ENCODE data around the gene PFKFB4.
"Not testable (repeated sequence)": the region's sequence is repeated elsewhere in the genome, so short reads cannot be mapped to it uniquely, and the experiment has no call there.

The PFKFB4 gene

DNA sequence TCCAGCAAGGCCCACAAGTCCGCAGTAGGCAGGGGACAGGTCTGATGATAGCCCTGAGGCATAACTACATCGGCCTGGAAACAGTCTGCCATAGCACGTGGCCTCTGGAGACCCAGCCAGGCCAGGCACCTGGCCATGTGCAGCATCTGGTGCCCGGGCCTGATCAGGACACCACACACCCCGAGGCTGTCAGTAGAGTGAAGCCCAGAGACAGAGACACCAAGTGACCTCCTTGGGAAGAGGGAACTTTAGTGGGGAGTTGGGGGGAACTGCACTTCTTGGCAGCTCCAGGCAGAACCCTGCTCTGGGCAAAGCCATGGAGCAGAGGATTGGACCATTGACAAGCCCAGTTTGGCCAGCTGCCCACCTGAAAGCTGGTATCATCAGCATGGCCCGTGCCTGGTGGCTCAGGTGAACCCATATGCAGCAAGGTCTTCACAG lies 53.9 kb downstream of the PFKFB4 start:
- in situ Hi-C loops (cut with HindIII; ENCODE audit: low sequenced_read_pairs) = no loop called here

DNA sequence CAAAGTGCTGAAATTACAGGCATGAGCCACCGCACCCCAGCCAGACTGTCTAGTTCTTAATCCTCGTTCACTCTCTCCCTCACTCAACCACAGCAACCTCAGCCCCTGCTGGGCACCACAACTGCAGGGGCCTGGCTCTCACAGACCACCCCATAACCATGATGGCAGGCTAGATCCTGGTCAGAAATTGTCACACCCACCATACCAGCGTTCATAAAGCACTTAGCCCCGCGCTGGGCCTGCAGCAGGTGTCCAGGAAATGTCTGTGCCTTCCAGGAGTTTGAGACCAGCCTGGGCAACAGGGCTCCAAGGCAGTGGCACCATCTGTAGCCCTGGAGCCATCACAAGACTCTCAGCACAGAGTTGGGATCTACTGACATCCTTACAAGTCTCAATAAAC lies 54.5 kb downstream of the PFKFB4 start:
- in situ Hi-C loops (cut with HindIII; ENCODE audit: low sequenced_read_pairs) = no loop called here

DNA sequence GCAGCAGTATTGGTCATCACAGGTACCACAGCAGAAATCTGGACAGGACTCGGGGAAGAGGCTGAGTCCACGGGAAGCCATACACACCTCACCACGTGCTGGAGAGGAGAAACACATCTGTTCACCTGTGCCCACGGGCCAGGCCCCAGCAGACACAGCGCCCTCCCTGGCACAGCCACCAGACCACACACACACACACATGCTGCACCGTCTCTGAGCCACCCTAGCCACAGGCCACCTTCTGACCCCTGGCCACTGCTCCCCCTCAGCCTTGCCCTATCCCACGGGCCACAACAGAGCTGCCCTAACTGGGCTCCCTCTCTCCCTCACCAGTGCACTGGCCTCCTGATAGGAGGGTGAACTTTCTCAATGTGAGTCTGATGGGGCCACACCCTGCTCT lies 55.4 kb downstream of the PFKFB4 start:
- in situ Hi-C loops (cut with HindIII; ENCODE audit: low sequenced_read_pairs) = no loop called here

DNA sequence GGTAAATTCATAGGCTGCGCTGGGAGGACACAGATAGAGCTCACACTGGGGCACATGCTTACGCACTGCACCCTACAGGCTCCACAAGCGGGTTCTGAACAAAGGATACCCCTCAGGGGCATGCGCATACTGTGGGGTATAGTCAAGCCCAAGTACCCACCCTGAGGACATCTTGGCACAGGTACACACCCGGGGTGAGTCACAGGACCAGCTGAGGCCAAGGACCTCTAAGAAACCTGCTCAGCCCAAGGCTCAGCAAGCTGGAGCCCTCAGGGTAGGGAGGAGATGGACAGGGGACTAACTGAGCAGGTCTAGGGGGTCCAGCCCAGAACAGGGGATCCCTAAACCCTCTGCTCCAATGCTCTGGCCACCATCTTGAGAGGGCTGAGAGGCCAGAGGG lies 55.9 kb downstream of the PFKFB4 start:
- in situ Hi-C loops (cut with HindIII; ENCODE audit: low sequenced_read_pairs) = no loop called here

DNA sequence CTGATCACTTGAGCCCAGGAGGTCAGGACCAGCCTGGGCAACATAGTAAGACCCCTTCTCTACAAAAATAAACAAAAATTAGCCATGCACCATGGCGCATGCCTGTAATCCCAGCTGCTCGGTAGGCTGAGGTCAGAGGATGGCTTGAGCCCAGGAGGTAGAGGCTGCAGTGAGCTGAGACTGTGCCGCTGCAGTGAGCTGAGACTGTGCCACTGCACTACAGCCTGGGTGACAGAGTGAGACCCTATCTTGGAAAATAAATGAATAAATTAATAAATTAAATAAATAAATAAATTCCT lies 63.5 kb downstream of the PFKFB4 start:
- in situ Hi-C loops (cut with HindIII; ENCODE audit: low sequenced_read_pairs) = no loop called here

DNA sequence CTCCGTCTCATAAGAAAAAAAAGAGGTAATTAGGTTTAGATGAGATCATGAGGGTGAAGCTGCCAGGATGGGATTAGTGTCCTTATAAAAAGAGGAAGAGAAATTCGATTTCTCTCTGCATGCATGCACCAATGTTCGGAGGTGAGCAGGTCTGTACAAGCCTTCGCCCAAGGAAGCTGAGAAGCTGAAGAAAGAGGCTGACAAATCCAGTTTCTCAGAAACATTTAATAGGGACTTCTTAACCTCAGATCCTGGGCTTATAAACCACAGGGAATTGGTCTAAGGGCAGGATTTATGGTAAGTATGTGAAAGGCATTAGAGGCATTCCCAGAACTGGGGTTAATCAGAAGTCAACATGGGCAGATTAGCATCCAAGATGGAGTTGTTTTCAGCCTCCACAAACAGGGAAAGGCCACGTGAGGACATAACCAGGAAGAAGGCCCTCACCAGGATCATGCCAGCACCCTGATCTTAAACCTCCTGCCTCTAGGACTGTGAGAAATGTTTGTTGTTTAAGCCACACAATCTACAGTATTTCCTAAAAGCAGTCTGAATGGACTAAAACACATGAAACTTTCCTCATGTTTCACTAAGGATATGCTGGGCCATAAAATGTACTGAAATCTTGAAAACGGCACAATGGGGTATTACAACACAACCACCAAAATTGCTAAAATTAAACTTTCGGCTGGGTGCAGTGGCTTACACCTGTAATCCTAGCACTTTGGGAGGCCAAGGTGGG lies 64.0 kb downstream of the PFKFB4 start:
- in situ Hi-C loops (cut with HindIII; ENCODE audit: low sequenced_read_pairs) = no loop called here

DNA sequence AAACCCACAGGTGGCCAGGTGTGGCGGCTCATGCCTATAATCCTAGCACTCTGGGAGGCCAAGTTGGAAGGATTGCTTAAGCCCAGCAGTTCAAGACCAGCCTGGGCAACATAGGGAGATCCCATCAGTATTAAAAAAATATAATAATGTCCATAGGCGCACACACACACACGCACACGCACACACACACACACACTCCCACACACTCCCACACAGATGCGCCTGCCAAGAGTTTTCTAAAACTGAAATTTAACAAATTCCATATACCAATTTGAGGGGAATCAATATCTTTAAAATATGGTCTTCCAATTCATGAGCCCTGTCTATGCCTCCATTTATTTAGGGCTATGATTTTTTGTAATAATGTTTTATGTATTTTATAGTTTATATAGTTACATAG lies 69.7 kb downstream of the PFKFB4 start:
- in situ Hi-C loops (cut with HindIII; ENCODE audit: low sequenced_read_pairs) = no loop called here

DNA sequence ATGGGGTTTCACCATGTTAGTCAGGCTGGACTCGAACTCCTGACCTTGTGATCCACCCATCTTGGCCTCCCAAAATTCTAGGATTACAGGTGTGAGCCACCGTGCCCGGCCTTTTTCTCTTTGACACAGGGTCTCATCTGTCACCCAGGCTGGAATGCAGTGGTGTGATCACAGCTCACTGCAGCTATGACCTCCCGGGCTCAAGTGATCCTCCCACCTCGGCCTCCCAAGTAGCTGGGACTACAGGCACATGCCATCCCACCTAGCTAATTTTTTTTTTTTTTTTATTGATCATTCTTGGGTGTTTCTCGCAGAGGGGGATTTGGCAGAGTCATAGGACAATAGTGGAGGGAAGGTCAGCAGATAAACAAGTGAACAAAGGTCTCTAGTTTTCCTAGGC lies 73.8 kb downstream of the PFKFB4 start:
- in situ Hi-C loops (cut with HindIII; ENCODE audit: low sequenced_read_pairs) = not testable (repeated sequence)

DNA sequence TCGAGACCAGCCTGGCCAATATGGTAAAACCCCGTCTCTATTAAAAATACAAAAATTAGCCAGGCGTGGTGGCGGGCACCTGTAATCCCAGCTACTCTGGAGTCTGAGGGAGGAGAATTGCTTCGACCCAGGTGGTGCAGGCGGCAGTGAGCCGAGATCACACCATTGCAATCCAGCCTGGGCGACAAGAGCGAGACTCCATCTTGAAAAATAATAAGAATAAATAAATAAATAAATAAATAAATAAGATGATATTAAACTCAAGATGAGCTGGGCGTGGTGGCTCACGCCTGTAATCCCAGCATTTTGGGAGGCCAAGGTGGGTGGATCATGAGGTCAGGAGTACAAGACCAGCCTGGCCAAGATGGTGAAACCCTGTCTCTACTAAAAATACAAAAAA lies 75.7 kb downstream of the PFKFB4 start:
- in situ Hi-C loops (cut with HindIII; ENCODE audit: low sequenced_read_pairs) = not testable (repeated sequence)

DNA sequence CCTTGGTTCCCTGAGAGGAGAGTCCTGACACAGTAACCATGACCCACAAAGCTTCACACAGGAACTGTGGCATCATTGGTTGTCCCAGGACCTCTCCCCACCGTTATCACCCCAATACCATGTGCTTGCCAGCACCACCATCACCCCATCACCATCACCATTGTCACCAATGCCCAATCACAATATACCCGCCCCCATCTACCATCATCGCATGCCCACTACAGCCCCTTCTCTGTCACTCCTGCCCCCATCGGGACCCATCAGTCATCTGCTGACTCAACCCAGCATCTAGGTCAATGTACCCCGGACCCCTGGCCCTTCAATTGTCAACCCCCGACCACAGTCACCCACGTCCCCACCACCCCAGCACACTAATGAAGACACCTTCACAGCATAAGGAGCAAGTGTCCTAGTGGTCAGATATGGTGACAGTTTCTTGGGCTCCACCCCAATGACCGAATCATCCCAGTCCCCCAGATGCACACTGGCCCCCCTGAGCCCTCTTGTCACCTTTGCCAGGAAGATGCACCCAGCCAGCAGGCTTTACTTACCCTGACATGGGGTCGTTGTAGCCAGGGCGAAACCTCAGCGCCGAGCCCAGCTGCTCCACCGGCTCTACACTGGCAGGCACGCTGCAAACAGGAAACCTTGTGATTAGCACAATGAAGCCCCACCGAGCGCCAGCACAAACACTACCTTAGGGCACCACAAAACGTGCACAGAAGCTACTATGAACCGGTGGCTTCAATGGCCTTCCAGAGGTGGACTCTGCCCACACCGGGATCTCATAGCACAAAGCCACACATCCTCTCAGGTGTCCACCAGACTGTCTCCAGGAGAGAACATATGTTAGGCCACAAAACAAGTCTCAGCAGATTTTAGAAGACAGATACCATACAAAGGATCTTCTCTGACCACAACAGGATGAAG lies 77.7 kb downstream of the PFKFB4 start:
- in situ Hi-C loops (cut with HindIII; ENCODE audit: low sequenced_read_pairs) = loop anchor here (10.0 kb wide), 1 partner anchor 156 kb away; the partner anchor contains the start of gene SLC26A6

DNA sequence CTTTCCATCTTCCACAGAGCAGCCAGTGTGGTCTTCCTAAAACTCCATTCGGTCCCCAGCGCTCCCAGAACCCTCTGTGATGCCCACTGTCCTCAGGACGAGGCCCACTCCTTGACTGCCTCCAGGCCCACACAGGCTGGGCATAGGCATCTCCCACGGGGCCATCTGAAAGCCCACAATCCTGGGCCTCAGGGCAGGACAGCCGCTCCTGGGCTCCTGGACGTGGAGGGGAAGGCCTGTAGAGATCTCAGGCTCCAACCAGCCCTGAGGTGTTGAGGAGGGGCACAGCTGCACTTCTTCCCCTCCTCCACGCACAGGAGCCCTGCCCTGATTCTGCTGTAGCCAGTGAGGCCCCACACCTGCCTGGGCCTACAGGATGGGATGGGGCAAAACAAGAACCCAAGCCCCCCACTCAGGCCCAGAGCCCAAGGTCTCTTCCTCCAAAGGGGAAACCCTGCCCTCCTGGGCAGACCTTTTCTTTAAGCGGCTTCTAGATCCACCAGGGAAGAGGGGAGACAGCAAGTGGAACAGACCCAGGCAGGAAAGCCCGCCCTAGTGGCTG lies 78.6 kb downstream of the PFKFB4 start:
- in situ Hi-C loops (cut with HindIII; ENCODE audit: low sequenced_read_pairs) = loop anchor here (10.0 kb wide), 1 partner anchor 157 kb away; the partner anchor contains the start of gene SLC26A6

DNA sequence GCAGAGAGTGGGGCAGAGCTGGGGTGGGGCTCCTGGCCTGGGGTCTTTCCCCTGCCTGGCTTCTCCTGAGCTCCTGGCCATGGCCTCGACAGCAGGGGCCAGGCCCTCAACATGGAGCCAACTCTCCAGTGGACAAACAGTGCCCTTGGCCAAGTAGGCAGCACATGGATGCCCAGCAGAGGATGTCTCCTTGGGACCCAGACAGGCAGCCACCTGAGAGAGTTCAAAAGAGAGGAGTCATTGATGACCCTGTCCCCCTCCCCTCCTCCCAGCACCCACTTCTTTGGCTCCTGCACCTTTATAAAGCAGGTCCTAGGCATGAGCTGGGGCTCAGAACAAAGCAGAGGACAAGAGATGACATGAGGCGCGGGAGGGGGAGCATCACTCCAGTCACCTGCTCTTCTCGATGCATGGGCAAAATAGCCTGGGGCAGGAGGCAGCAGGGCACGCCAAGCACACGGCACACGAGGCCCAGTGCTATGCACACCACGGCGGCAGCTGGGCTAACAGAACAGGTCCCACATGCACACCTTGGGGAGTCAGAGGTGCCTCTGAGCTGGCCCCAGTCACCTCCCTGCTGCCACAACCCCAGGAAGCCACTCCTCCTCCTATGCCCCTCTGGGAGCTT lies 80.1 kb downstream of the PFKFB4 start:
- in situ Hi-C loops (cut with HindIII; ENCODE audit: low sequenced_read_pairs) = loop anchor here (10.0 kb wide), 1 partner anchor 158 kb away; the partner anchor contains the start of gene SLC26A6

DNA sequence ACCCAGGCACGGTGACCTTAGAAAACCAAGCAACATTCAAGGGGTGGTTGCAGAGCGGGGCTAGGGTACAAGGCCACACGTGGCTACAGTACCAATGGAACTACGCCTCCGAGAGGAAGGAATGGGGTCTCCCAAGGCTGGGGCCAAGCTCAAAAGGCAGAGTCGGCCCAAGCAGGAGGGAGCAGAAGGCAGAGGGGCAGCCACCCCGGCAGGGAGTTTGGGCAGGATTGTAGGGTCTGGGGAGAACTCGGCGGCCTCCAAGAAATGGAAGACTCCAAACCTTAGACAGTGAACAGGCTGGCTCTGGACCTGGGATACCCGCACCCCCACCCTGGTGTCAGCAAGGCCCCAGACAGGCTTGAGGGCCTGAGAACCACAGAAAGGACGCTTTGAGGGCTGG lies 81.4 kb downstream of the PFKFB4 start:
- in situ Hi-C loops (cut with HindIII; ENCODE audit: low sequenced_read_pairs) = loop anchor here (10.0 kb wide), 1 partner anchor 160 kb away; the partner anchor contains the start of gene SLC26A6

DNA sequence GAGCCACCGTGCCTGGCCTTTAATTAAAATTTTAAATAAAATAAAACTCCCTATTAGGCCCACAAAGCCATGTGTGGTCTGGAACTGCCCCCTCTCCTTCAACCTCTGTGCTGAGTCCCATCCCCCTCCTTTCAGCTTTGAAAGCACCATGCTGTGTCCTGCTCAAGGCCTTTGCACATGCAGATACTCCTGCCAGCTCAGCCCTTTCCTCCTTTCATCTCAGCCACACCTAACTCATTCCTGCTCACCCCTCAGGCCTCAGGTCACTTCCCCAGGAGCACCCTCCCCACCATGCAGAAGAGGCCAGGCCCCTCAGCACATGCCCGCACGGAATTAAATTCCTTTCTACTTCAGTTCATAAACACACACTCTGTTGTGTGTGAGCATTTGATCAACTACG lies 82.0 kb downstream of the PFKFB4 start:
- in situ Hi-C loops (cut with HindIII; ENCODE audit: low sequenced_read_pairs) = loop anchor here (5.0 to 10.0 kb wide), 2 partner anchors 78 to 160 kb away; partner anchors contain the start of gene SLC26A6

DNA sequence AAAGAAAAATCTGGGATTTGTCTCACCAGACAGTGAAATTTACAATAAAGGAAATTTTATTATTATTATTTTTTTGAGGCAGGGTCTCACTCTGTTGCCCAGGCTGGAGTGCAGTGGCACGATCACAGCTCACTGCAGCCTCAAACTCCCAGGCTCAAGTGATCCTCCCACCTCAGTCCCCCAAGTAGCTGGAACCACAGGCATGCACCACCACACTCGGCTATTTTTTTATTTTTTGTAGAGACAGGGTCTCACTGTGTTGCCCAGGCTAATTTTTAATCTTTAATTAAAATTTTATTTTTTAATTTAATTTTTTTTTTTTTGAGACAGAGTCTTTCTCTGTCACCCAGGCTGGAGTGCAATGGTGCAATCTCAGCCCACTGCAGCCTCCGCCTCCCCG lies 82.6 kb downstream of the PFKFB4 start:
- in situ Hi-C loops (cut with HindIII; ENCODE audit: low sequenced_read_pairs) = loop anchor here (5.0 to 10.0 kb wide), 2 partner anchors 78 to 161 kb away; partner anchors contain the start of gene SLC26A6

DNA sequence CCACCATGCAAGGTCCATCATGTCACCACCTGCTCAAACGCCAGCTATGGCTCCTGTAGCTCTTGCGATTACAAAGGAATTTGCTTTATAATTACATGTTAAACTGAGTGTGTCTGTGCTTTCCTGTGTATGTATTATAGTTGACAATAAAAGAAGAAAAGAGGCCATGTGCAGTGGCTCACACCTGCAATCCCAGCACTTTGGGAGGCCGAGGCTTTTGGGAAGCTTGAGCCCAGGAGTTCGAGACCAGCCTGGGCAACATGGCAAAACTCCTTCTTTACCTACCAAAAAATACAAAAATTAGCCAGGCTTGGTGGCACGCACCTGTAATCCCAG lies 83.0 kb downstream of the PFKFB4 start:
- in situ Hi-C loops (cut with HindIII; ENCODE audit: low sequenced_read_pairs) = loop anchor here (5.0 to 10.0 kb wide), 2 partner anchors 79 to 161 kb away; partner anchors contain the start of gene SLC26A6

DNA sequence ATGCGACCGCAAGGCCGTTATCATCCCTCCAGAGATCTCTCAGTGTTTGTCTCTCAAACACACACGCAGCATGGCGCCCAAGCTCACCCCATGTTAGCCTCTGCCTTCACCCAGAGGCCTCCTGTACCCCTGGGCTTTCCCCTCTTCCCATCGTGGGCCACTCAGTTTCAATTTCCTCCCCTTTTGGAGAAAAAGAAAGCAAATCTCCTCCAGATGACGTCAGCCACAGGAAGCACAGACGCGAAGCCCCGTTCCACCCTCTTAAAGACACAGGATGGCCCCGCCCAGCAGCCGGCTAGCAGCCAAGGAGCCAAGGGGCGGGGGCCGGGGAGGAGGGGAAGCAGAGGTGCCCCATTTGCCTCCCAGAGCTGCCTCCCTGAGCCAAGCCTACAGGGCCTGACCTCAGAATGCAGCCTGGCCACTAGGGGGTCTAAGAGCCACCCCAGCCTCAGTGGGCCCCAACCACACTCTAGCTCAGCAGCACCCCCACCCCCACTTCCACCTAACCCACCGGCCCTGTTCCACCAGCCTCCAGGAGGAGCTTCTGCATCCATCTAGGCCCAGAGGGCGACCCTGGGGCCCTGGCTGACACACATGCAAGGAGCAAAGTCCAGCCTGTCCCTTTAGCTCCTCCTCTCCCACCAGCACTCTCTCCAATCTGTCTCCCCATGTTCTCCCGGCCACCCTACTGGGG lies 83.5 kb downstream of the PFKFB4 start:
- in situ Hi-C loops (cut with HindIII; ENCODE audit: low sequenced_read_pairs) = loop anchor here (5.0 to 10.0 kb wide), 2 partner anchors 79 to 162 kb away; partner anchors contain the start of gene SLC26A6

DNA sequence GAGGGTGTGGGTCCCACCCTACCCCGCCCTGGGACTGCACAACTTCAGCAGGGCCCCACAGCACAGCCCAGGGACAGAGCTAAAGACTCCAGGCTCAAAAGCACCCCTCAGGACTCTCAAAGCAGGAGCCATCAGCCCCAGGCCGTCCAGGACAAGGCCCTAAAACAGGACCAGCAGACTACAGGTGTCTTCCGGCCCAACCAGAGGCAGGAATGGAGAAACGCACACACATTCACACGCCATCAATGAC lies 84.0 kb downstream of the PFKFB4 start:
- in situ Hi-C loops (cut with HindIII; ENCODE audit: low sequenced_read_pairs) = loop anchor here (5.0 to 10.0 kb wide), 2 partner anchors 80 to 162 kb away; partner anchors contain the start of gene SLC26A6

DNA sequence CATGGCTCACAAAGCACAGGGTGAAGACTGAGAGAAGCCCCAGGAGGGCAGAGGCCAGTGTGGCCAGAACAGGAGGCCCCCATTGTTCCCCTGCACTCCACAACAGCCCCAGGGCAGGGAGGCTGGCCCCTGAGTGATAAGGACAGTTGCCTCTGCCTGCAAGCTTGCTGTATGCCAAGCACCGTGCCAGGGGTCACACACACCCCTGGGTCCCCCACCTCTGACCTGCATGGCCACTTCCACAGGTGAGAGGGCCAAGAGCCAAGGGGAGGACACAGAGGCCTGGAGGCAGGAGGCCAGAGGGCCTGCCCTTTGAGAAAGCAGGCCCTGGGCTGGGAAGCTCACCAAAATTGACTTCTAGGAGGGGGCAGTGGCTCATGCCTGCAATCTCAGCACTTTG lies 86.3 kb downstream of the PFKFB4 start:
- in situ Hi-C loops (cut with HindIII; ENCODE audit: low sequenced_read_pairs) = loop anchor here (5.0 to 10.0 kb wide), 2 partner anchors 82 to 165 kb away; partner anchors contain the start of gene SLC26A6
